HepG2 (cell line): ENCODE data around the gene WDR93. TPM values are rescaled to one million over a fixed set of nuclear protein-coding genes. Genes with fewer than 3 reads are reported as not detected.
A peak's percentile ranks its signal among the peaks of the same experiment; 100 is the strongest.

Experiments used
- AHR ChIP-seq: IDR thresholded peaks from 2 replicates; pipeline ENCODE4 v1.6.1; 2018; ENCODE audit warnings: missing genetic modification reagents, missing compliant biosample characterization
- HOXA3 ChIP-seq: sonication (generic); formaldehyde crosslinking; IDR thresholded peaks from 2 replicates; pipeline ENCODE4 v1.5.0; 2020; ENCODE audit warnings: missing genetic modification reagents
- JUNB ChIP-seq: sonication (generic); formaldehyde crosslinking; IDR thresholded peaks from 2 replicates; pipeline ENCODE4 v1.8.0; 2022; ENCODE audit warnings: missing genetic modification reagents, mild to moderate bottlenecking, borderline replicate concordance
- MED8 ChIP-seq: sonication (generic); formaldehyde crosslinking; IDR thresholded peaks from 2 replicates; pipeline ENCODE4 v1.8.1; 2023; ENCODE audit warnings: mild to moderate bottlenecking, missing genetic modification reagents; ENCODE audit not compliant: insufficient replicate concordance
- NCOR1 ChIP-seq: fragments of 200-600 bp; sonication (generic); IDR thresholded peaks from 2 replicates; pipeline ENCODE4 v1.7.0; 2017; ENCODE audit warnings: antibody characterized with exemption, low read length, borderline replicate concordance
- NFYB ChIP-seq: sonication (generic); formaldehyde crosslinking; IDR thresholded peaks from 2 replicates; pipeline ENCODE4 v1.4.0; 2020; ENCODE audit warnings: missing genetic modification reagents
- PBX3 ChIP-seq: sonication (generic); formaldehyde crosslinking; IDR thresholded peaks from 2 replicates; pipeline ENCODE4 v1.8.1; 2023; ENCODE audit warnings: missing genetic modification reagents, inconsistent platforms, borderline replicate concordance
- REPIN1 ChIP-seq: sonication (generic); formaldehyde crosslinking; IDR thresholded peaks from 2 replicates; pipeline ENCODE4 v1.8.0; 2022; ENCODE audit warnings: missing genetic modification reagents, low read depth, mild to moderate bottlenecking, borderline replicate concordance
- SNAPC4 ChIP-seq: sonication (generic); formaldehyde crosslinking; IDR thresholded peaks from 2 replicates; pipeline ENCODE4 v1.4.0; 2020; ENCODE audit warnings: mild to moderate bottlenecking, missing genetic modification reagents
- TAF15 ChIP-seq: fragments of 200-400 bp; formaldehyde crosslinking; IDR thresholded peaks from one replicate; pipeline ENCODE4 v1.6.1; 2018; ENCODE audit warnings: mild to moderate bottlenecking, low read depth, low read length; ENCODE audit not compliant: poor library complexity, severe bottlenecking
- TBX3 ChIP-seq: fragments of 450-650 bp; IDR thresholded peaks from 2 replicates; pipeline ENCODE4 v1.6.1; 2017; ENCODE audit warnings: antibody characterized with exemption, mild to moderate bottlenecking, inconsistent platforms, borderline replicate concordance
- THAP8 ChIP-seq: sonication (generic); formaldehyde crosslinking; IDR thresholded peaks from 2 replicates; pipeline ENCODE4 v1.5.1; 2020; ENCODE audit warnings: missing genetic modification reagents, mild to moderate bottlenecking, borderline replicate concordance
- ZBTB3 ChIP-seq: sonication (generic); formaldehyde crosslinking; IDR thresholded peaks from 2 replicates; pipeline ENCODE4 v1.4.0; 2020; ENCODE audit warnings: low read depth, mild to moderate bottlenecking, moderate library complexity, missing genetic modification reagents, borderline replicate concordance
- ZMYM4 ChIP-seq: sonication (generic); formaldehyde crosslinking; IDR thresholded peaks from 2 replicates; pipeline ENCODE4 v1.8.1; 2023; ENCODE audit warnings: mild to moderate bottlenecking, missing genetic modification reagents
- ZNF33B ChIP-seq: sonication (generic); formaldehyde crosslinking; IDR thresholded peaks from 2 replicates; pipeline ENCODE4 v1.5.1; 2020; ENCODE audit warnings: mild to moderate bottlenecking, missing genetic modification reagents
- ZNF503 ChIP-seq: sonication (generic); formaldehyde crosslinking; IDR thresholded peaks from 2 replicates; pipeline ENCODE4 v1.4.0; 2020; ENCODE audit warnings: missing genetic modification reagents
- ZNF569 ChIP-seq: sonication (generic); formaldehyde crosslinking; IDR thresholded peaks from 2 replicates; pipeline ENCODE4 v1.5.0; 2020; ENCODE audit warnings: mild to moderate bottlenecking, missing genetic modification reagents, moderate library complexity, borderline replicate concordance
- ZNF703 ChIP-seq: sonication (generic); formaldehyde crosslinking; IDR thresholded peaks from 2 replicates; pipeline ENCODE4 v1.5.1; 2020; ENCODE audit warnings: missing genetic modification reagents, mild to moderate bottlenecking, moderate library complexity, borderline replicate concordance
- polyA plus RNA-seq, 8 experiments: library from polyadenylated mRNA; depleted of rRNA in 3 of 8; stranded (reverse) in 7 of 8; unstranded in 1 of 8; fragments of >200 nt; fragmentation: Illumina TruSeq in 4 of 8; extraction: Trizol in 4 of 8; gene quantifications; 2 replicates each; pipeline versions ENCODE4 v1.2.1 to v1.2.3, GENCODE V29; 2011 to 2016; ENCODE audit warnings: low read depth in 4 of 8, missing spikeins in 1 of 8, mixed read lengths in 1 of 8; ENCODE audit not compliant: insufficient read depth in 1 of 8
- total RNA-seq, 5 experiments: library from RNA; depleted of rRNA; stranded (reverse); fragments of >200 nt; fragmentation: Illumina TruSeq; extraction: Trizol; gene quantifications; 2 replicates each; pipeline ENCODE4 v1.2.3, GENCODE V29; 2016; ENCODE audit warnings: low read depth in 1 of 5

Gene WDR93
- total and polyA plus RNA-seq, 2 of the 13 experiments (the other 11 are each of a cell fraction or from before 2014, with no cell fraction given), result 0.07 TPM; not detected in 1

GRCh38 chr15:89690276-89691218 lies at the start of gene WDR93, which contains the start of gene PEX11A (continued):
- TF ChIP-seq SNAPC4 (CRISPR knock-in tag) (no peak), ZBTB3 (no peak), ZNF503 (CRISPR knock-in tag) (no peak), NFYB (CRISPR knock-in tag) (0 out of 2 replicates have a peak, but pooled peaks have one; percentile 5), NCOR1 (no peak; the same call in 1 of the 2 replicates), THAP8 (CRISPR knock-in tag) (no peak), TAF15 (no peak), TBX3 (0 out of 2 replicates have a peak, but pooled peaks have one; percentile 9), PBX3 (no peak), AHR (CRISPR knock-in tag) (peak; percentile 51; the same call in 1 of the 2 replicates), ZNF569 (no peak), HOXA3 (CRISPR knock-in tag) (peak; percentile 72), JUNB (CRISPR knock-in tag) (no peak), REPIN1 (CRISPR knock-in tag) (no peak; the same call in 1 of the 2 replicates), ZMYM4 (peak; percentile 66; the same call in 1 of the 2 replicates), MED8 (CRISPR knock-in tag) (no peak), ZNF703 (CRISPR knock-in tag) (no peak), ZNF33B (peak; percentile 44; the same call in 1 of the 2 replicates)
